ENCODE results near the gene C18orf63. TPM values are rescaled to one million over a fixed set of nuclear protein-coding genes. Genes with fewer than 3 reads are reported as not detected.

C18orf63 gene
- polyA plus RNA-seq, 1 donor (not counting 4 experiments of a cell fraction or from before 2014, with no cell fraction given) = not detected

- no peaks in the 10 kb centered on the region for H4K20me1 ChIP-seq (ENCODE audit: control insufficient read depth, extremely low read depth, insufficient read depth, low read length)
- H3K9me3 ChIP-seq (ENCODE audit: control insufficient read depth, low read depth, low read length) = no peaks in the 10 kb centered on the region
- H3K4me1 ChIP-seq (ENCODE audit: control insufficient read depth, extremely low read depth, insufficient read depth, low read length) = peaks cover 3% of the 10 kb centered on the region
- no peaks in the 10 kb centered on the region for H3K27me3 ChIP-seq (ENCODE audit: control insufficient read depth, extremely low read depth, insufficient read depth, low read length)
- no peak overlapping the region for H2AFZ ChIP-seq (ENCODE audit: control insufficient read depth, low read length)
- FAIRE-seq (peak; percentile 73), DNase-seq (ENCODE audit: low read depth, low spot score) (peak; percentile 30)
- no peak overlapping the region for H3K4me2 ChIP-seq (ENCODE audit: control insufficient read depth, extremely low read depth, insufficient read depth, low read depth, low read length)
- H3K4me3 ChIP-seq (ENCODE audit: control insufficient read depth in 2 of 3, extremely low read depth in 1 of 3, insufficient read depth in 2 of 3, low read depth in 1 of 3, low read length in 3 of 3) = no peak overlapping the region
- no peaks in the 10 kb centered on the region for H3K36me3 ChIP-seq (ENCODE audit: control insufficient read depth in 2 of 2, extremely low read depth in 1 of 2, insufficient read depth in 2 of 2, low read length in 2 of 2)
- no peak overlapping the region for H3K9ac ChIP-seq (ENCODE audit: control insufficient read depth, extremely low read depth, insufficient read depth, low read length)
- TF ChIP-seq EZH2 (IDR thresholded peaks at IDR 0.05; ENCODE audit: low read length) = no peak
- TF ChIP-seq, protein P1, sequence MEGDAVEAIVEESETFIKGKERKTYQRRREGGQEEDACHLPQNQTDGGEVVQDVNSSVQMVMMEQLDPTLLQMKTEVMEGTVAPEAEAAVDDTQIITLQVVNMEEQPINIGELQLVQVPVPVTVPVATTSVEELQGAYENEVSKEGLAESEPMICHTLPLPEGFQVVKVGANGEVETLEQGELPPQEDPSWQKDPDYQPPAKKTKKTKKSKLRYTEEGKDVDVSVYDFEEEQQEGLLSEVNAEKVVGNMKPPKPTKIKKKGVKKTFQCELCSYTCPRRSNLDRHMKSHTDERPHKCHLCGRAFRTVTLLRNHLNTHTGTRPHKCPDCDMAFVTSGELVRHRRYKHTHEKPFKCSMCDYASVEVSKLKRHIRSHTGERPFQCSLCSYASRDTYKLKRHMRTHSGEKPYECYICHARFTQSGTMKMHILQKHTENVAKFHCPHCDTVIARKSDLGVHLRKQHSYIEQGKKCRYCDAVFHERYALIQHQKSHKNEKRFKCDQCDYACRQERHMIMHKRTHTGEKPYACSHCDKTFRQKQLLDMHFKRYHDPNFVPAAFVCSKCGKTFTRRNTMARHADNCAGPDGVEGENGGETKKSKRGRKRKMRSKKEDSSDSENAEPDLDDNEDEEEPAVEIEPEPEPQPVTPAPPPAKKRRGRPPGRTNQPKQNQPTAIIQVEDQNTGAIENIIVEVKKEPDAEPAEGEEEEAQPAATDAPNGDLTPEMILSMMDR (optimal IDR thresholded peaks at IDR 0.05 in 1 of 3, IDR thresholded peaks at IDR 0.05 in 1 of 3, conservative IDR thresholded peaks at IDR 0.05 in 1 of 3; ENCODE audit: extremely low read depth in 1 of 3, insufficient read depth in 2 of 3, low read length in 3 of 3) = peak; percentile 72 to 85 (median 73)
- no peak overlapping the region for H3K27ac ChIP-seq (ENCODE audit: control insufficient read depth, insufficient read depth, low read length)
- dilution Hi-C loops (cut with MboI; ENCODE audit: extremely low pct_ligation_motif_present, low sequenced_read_pairs) = no loop called here
- no peaks in the 10 kb centered on the region for H3K9me1 ChIP-seq (ENCODE audit: control insufficient read depth, extremely low read depth, insufficient read depth, low read length)
- H3K79me2 ChIP-seq (ENCODE audit: control insufficient read depth, insufficient read depth, low read length) = no peaks in the 10 kb centered on the region
These were observed 37.6 kb downstream of the C18orf63 start for GRCh38 chr18:74353169-74353775.

- H3K4me3 ChIP-seq (ENCODE audit: control insufficient read depth in 2 of 3, extremely low read depth in 1 of 3, insufficient read depth in 2 of 3, low read depth in 1 of 3, low read length in 3 of 3) = no peak overlapping the region
- dilution Hi-C loops (cut with MboI; ENCODE audit: extremely low pct_ligation_motif_present, low sequenced_read_pairs) = no loop called here
- no peaks in the 10 kb centered on the region for H3K4me1 ChIP-seq (ENCODE audit: control insufficient read depth, extremely low read depth, insufficient read depth, low read length)
- no peaks in the 10 kb centered on the region for H3K9me1 ChIP-seq (ENCODE audit: control insufficient read depth, extremely low read depth, insufficient read depth, low read length)
- H2AFZ ChIP-seq (ENCODE audit: control insufficient read depth, low read length) = no peak overlapping the region
- no peak for DNase-seq (ENCODE audit: low read depth, low spot score)
- H3K9me3 ChIP-seq (ENCODE audit: control insufficient read depth, low read depth, low read length) = no peaks in the 10 kb centered on the region
- TF ChIP-seq, protein P1 (optimal IDR thresholded peaks at IDR 0.05 in 1 of 3, IDR thresholded peaks at IDR 0.05 in 1 of 3, conservative IDR thresholded peaks at IDR 0.05 in 1 of 3; ENCODE audit: extremely low read depth in 1 of 3, insufficient read depth in 2 of 3, low read length in 3 of 3) = no peak
- TF ChIP-seq EZH2 (IDR thresholded peaks at IDR 0.05; ENCODE audit: low read length) = no peak
- H3K36me3 ChIP-seq (ENCODE audit: control insufficient read depth in 2 of 2, extremely low read depth in 1 of 2, insufficient read depth in 2 of 2, low read length in 2 of 2) = no peaks in the 10 kb centered on the region
- FAIRE-seq = no peak
- H3K27me3 ChIP-seq (ENCODE audit: control insufficient read depth, extremely low read depth, insufficient read depth, low read length) = no peaks in the 10 kb centered on the region
- H3K27ac ChIP-seq (ENCODE audit: control insufficient read depth, insufficient read depth, low read length) = no peak overlapping the region
- H4K20me1 ChIP-seq (ENCODE audit: control insufficient read depth, extremely low read depth, insufficient read depth, low read length) = no peaks in the 10 kb centered on the region
- H3K79me2 ChIP-seq (ENCODE audit: control insufficient read depth, insufficient read depth, low read length) = no peaks in the 10 kb centered on the region
- no peak overlapping the region for H3K9ac ChIP-seq (ENCODE audit: control insufficient read depth, extremely low read depth, insufficient read depth, low read length)
- no peak overlapping the region for H3K4me2 ChIP-seq (ENCODE audit: control insufficient read depth, extremely low read depth, insufficient read depth, low read depth, low read length)
These were observed 41.3 kb downstream of the C18orf63 start for GRCh38 chr18:74356959-74357358.

Data from keratinocyte (primary cell).